ENCODE measurements around the gene ZNF441.
"Not testable (repeated sequence)": the region's sequence is repeated elsewhere in the genome, so short reads cannot be mapped to it uniquely, and the experiment has no call there.

Gene ZNF441

DNA sequence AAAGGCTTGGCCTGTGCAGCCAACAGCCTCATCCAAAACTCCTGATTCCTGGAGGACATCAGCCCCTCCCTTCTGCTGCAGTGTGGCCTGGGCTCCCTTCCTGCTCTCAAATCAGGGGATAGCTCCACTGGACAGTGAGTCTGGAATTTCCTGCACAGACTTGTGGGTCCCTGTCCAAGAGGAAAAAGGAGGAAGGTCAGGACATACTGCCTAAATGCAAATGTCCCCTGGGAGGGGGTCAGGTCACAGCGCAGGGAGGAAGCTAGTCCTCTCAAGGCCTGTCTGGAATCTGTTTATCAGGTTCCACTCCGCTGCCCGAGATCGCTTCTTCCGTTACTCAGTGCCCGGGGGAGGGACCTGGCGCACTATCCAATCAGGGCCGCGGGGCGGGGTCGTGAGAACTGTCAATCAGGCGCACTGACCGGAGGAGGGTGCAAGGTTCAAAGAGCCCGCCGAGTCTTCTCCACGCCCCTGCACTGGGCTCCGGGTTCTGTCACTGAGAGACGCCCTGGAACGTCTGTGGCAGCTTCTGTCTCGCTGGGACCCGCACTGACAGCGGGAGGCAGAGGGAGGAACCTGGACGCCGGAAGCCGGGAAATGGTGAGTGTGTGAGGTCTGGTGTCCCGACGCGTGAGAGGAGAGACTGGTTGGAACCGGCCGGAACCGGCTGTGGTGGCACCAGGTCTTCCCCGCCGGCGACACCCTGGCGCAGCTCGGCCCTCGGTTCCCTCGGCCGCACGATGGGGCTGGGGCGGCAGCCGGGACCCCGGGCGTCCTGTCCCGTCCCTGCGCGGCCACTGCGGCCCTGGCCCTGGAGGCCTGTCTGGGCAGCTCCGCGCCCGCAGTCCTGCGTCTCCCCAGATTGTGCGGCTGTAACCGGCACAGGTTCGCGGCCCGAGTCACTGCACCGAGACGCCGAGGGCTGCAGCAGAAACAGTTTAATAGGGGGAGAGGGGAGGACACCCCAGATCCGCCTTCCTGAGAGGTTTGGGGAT lies at the start of gene ZNF441:
Gene ZNF441 (plus strand): TSS at position 404 of the 995 bp plus-strand sequence. CDS start 194 bp downstream, at position 598.
- peak; percentile 94 for DNase-seq

GRCh38 chr19:11721681-11722080 lies 45.1 kb upstream of the ZNF441 start:
- DNase-seq: no peak

- DNase-seq: no peak
These were observed 44.4 kb upstream of the ZNF441 start for GRCh38 chr19:11722414-11722813.

DNA sequence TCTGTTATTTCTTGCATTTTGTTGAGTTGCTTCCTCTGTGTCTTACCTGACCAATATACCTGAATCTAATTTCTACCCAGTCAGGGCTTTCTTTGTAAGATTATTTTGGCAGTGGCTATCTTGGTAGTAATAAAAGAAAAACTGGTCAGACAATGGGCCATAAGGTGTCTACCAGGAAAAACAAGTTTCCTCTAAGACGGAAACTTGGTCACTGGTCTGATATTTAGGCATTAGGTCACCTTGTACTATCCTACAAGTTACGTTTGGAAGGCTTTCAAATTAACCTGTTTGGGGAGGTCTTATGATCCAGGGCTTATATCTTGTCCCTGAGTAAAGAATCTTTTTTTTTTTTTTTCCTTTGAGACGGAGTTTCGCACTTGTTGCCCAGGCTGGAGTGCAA lies 37.2 kb upstream of the ZNF441 start:
- no peak for DNase-seq

- DNase-seq: no peak
These were observed 31.4 kb upstream of the ZNF441 start for GRCh38 chr19:11735375-11735774.

GRCh38 chr19:11736696-11737095 lies 30.1 kb upstream of the ZNF441 start:
- DNase-seq: no peak

GRCh38 chr19:11737964-11738745 lies 28.6 kb upstream of the ZNF441 start:
- DNase-seq: peak in 1 of 2 experiments; percentile 15

GRCh38 chr19:11738746-11739620 lies 27.8 kb upstream of the ZNF441 start, which contains the start of gene ZNF823:
Gene ZNF823, minus strand, starts transcription at chr19:11738946. Its CDS starts 127 bp downstream, at chr19:11738819.
- DNase-seq: peak; percentile 95 to 99

DNA sequence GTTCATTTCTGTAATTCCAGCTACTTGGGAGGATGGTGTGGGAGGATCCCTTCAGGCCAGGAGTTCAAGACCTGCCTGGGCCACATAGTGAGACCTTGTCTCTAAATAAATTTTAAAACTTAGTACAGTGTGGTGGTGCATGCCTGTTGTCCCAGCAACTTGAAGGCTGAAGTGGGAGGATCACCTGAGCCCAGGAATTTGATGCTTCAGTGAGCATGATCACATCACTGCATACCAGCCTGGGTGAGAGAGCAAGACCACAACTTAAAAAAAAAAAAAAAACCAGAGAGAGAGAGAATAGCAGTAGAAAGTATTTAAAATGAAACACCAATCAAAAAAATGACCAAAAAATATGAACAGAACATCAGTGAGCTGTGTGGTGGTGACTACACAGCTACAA lies 20.9 kb upstream of the ZNF441 start:
- DNase-seq: no peak

DNA sequence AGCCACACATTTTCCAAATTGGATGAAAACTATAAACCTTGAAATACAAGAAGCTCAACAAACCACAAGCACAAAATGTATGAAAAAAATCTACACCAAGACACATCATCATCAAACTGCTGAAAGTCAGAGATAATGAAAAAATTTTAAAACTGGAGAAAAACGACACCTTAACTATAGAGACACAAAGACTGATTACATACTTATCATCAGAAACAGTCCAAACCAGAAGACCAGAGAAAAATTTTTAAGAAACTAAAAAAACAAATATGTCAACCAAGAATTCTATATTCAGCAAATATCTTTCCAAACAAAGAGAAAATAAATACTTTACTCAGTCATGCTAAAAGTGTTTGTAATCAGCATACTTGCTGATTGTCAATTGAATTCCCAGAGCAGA lies 19.5 kb upstream of the ZNF441 start:
- DNase-seq: no peak

GRCh38 chr19:11749751-11750150 lies 17.0 kb upstream of the ZNF441 start:
- DNase-seq: no peak

GRCh38 chr19:11752244-11752736 lies 14.5 kb upstream of the ZNF441 start:
- no peak for DNase-seq

GRCh38 chr19:11754663-11755062 lies 12.1 kb upstream of the ZNF441 start:
- DNase-seq: no peak

GRCh38 chr19:11756965-11757364 lies 9.8 kb upstream of the ZNF441 start:
- no peak for DNase-seq

- DNase-seq: no peak
These were observed 7.0 kb upstream of the ZNF441 start for GRCh38 chr19:11759805-11760204.

GRCh38 chr19:11763117-11763516 lies 3.7 kb upstream of the ZNF441 start:
- no peak for DNase-seq

- no peak for DNase-seq
These were observed 3.2 kb upstream of the ZNF441 start for GRCh38 chr19:11763611-11764010.

DNA sequence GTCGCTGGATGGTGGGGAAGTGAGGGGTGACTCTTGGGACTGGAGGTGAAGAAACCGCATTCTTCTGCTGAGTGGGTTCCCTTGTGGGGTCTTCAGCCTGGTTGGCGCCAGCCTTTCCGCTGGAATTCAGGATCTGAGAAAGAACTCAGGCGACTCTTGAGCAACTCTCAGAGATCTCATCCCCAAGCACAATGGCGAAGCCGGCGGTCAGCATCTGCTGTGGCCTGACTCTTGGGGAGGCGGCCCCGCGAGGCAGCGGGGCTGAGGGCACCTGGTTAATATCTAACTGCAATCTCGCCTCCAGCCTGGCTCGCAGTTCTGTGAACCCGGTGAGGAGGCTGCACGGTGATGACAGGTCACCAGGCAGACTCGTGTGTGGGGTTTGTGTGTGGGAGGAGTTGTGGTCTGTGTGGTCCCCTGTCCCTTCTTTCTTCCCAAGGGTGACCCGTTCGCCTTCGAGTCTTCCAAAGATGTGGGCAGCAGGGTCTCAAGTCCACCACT lies 883 bp downstream of the ZNF441 start:
- DNase-seq: no peak

- no peak for DNase-seq
These were observed 3.2 kb downstream of the ZNF441 start for GRCh38 chr19:11769995-11770394.

DNA sequence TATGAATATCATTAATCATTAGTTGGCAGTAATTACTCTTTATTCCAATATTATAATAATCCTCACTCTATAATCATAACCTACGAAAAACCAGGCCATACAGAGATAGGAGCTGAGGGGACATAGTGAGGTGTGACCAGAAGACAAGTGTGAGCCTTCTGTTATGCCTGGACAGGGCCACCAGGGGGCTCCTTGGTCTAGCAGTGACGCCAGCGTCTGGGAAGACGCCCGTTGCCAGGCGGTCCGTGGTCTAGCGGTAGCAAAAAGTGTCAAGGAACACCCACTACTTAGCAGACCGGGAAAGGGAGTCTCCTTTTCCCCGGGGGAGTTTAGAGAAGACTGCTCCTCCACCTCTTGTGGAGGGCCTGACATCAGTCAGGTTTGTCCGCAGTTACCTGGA lies 4.7 kb downstream of the ZNF441 start:
- DNase-seq: not testable (repeated sequence)

DNA sequence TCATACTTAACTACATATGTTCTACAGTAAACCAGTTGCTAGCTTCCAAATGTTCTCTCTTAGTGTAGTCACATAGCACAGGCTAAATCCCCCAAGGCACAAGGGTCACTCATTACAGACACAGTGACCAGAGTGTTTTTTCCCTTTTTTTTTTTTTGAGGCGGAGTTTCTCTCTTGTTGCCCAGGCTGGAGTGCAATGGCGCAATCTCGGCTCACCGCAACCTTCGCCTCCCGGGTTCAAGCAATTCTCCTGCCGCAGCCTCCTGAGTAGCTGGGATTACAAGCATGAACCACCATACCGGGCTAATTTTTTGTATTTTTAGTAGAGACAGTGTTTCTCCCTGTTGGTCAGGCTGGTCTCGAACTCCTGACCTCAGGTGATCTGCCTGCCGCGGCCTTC lies 9.9 kb downstream of the ZNF441 start:
- not testable (repeated sequence) for DNase-seq

DNA sequence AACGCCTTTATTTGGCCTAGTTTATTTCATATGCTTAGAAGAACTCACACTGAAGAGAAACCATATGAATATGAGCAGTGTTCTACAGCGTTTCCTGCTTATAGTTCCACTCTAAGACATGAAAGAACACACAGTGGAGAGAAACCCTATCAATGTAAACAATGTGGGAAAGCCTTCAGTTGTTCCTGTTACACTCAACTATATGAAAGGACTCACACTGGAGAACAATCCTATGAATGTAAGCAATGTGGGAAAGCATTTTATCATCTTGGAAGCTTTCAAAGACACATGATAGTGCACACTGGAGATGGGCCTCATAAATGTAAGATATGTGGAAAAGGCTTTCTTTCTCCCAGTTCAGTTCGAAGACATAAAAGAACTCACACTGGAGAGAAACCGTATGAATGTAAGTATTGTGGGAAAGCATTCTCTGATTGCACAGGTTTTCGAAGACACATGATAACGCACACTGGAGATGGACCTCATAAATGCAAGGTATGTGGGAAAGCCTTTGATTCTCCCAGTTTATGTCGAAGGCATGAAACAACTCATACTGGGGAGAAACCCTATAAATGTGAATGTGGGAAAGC lies 13.7 kb downstream of the ZNF441 start:
- no peak for DNase-seq

Data from SW 1271 (cell line).